Upper lobe of left lung (tissue), 6 donors: ENCODE measurements around the gene SPATA16. TPM values are rescaled to one million over a fixed set of nuclear protein-coding genes. Genes with fewer than 3 reads are reported as not detected.

Experiments used
- ATAC-seq, 2 donors: fragments of 200-7000 bp; cut with Tn5 transposase; one replicate each; pipeline ENCODE4 v1.9.1; 2022; ENCODE audit warnings: mild to moderate bottlenecking in 2 of 2, moderate library complexity in 2 of 2; ENCODE audit not compliant: low FRiP score in 2 of 2
- DNase-seq, 2 donors: peaks; one replicate each; pipeline ENCODE4 v3.0.0-alpha.2; 2019 to 2020
- H3K27ac ChIP-seq, 4 donors: fragments of 200-600 bp; sonication (generic); one replicate each; pipeline ENCODE4 v1.5.1; 2016 to 2019
- H3K27me3 ChIP-seq, 4 donors: fragments of 200-600 bp; sonication (generic); one replicate each; pipeline ENCODE4 v1.5.1; 2017 to 2019
- H3K36me3 ChIP-seq, 4 donors: fragments of 200-600 bp; sonication (generic); one replicate each; pipeline ENCODE4 v1.5.1; 2016 to 2019
- H3K4me1 ChIP-seq, 4 donors: fragments of 200-600 bp; sonication (generic); one replicate each; pipeline ENCODE4 v1.5.1; 2018 to 2019
- H3K4me3 ChIP-seq, 4 donors: fragments of 200-600 bp; sonication (generic); one replicate each; pipeline ENCODE4 v1.5.1; 2017 to 2019; ENCODE audit warnings: mild to moderate bottlenecking in 2 of 4, moderate library complexity in 1 of 4
- H3K9me3 ChIP-seq, 4 donors: fragments of 200-600 bp; sonication (generic); one replicate each; pipeline ENCODE4 v1.5.1; 2018 to 2019
- CTCF ChIP-seq, 6 experiments: fragments of 450-650 bp in 4 of 6; fragments of 200-600 bp in 2 of 6; sonication (generic) in 2 of 6; IDR thresholded peaks; one replicate each; pipeline ENCODE4 v1.5.1; 2016 to 2019; ENCODE audit warnings: antibody characterized with exemption in 6 of 6
- EP300 ChIP-seq, 4 donors: sonication (generic); formaldehyde crosslinking; IDR thresholded peaks; one replicate each; pipeline ENCODE4 v1.5.1; 2017; ENCODE audit warnings: antibody characterized with exemption in 4 of 4, control low read depth in 2 of 4
- POLR2A ChIP-seq, 4 donors: fragments of 450-650 bp; IDR thresholded peaks; one replicate each; pipeline ENCODE4 v1.5.1; 2016 to 2017; ENCODE audit warnings: antibody characterized with exemption in 4 of 4, mild to moderate bottlenecking in 2 of 4
- POLR2AphosphoS5 ChIP-seq, 2 donors: sonication (generic); formaldehyde crosslinking; IDR thresholded peaks; one replicate each; pipeline ENCODE4 v1.5.1; 2017; ENCODE audit warnings: antibody characterized with exemption in 2 of 2
- WGBS, 2 donors: methylation state at CpG; one replicate each; pipeline ENCODE4 v1.1.5; 2017 to 2018; 5-methylcytosine and 5-hydroxymethylcytosine counted together
- total RNA-seq, 6 donors: library from RNA; depleted of rRNA in 4 of 6; stranded (reverse); fragments of >200 nt in 4 of 6; gene quantifications; one replicate each; pipeline versions ENCODE4 v1.1.0 to v1.2.1, GENCODE V29; 2016 to 2021
- donor health status: DM: no; HTN: no; CAD: no; lungs with moderate emphysema.
- donor health status: DM: no; HTN: yes; CAD: no; lungs with severe emphysema.

SPATA16 gene
- total RNA-seq, 6 donors from 2014 or later = not detected

- no peak for ATAC-seq
- 68 to 69% methylated on average over 5 of the region's 5 CpGs for WGBS, 2 donors
- no peaks in the 10 kb centered on the region for H3K27me3 ChIP-seq
These were observed 227.0 kb downstream of the SPATA16 start for GRCh38 chr3:172913911-172914655.

DNA sequence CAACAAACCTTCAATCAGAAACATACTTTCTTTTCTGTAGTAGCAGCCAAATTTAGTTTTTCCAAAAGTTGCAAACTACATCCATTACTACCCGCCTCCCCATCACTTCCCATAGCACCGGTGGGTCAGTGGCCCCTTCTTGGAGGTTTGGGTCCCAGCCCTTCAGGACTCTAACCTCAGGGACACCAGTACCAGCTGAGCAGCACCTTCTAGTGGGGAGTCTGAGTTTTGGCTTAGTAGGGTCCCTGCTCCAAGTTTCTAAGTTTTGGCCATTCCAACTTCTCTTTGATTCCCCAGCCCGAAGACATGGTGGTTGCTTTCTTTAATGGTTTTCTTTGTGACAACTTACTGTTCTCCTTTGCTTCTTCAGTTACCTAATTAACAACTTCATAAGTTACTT is 229.9 kb downstream of the SPATA16 start:
- Histone ChIP-seq H3K36me3 (no peaks in the 10 kb centered on the region), H3K4me1 (no peaks in the 10 kb centered on the region), H3K9me3 (no peaks in the 10 kb centered on the region), H3K27me3 (no peaks in the 10 kb centered on the region), H3K4me3 (no peak overlapping the region), H3K27ac (no peak overlapping the region)
- WGBS, 2 donors = 95 to 98% methylated on average over 3 of the region's 3 CpGs
- no peak for DNase-seq
- no peak for ATAC-seq
- TF ChIP-seq POLR2AphosphoS5 (IDR thresholded peaks at IDR 0.05) = no peak

More at GRCh38 chr3:172913911-172914655, 227.0 kb downstream of the SPATA16 start:
- DNase-seq = no peak
- H3K4me3 ChIP-seq = no peak overlapping the region
- H3K36me3 ChIP-seq = no peaks in the 10 kb centered on the region
- H3K4me1 ChIP-seq = no peaks in the 10 kb centered on the region
- H3K27ac ChIP-seq = no peak overlapping the region
- H3K9me3 ChIP-seq = no peaks in the 10 kb centered on the region
- TF ChIP-seq POLR2AphosphoS5 (IDR thresholded peaks at IDR 0.05) = no peak

DNA sequence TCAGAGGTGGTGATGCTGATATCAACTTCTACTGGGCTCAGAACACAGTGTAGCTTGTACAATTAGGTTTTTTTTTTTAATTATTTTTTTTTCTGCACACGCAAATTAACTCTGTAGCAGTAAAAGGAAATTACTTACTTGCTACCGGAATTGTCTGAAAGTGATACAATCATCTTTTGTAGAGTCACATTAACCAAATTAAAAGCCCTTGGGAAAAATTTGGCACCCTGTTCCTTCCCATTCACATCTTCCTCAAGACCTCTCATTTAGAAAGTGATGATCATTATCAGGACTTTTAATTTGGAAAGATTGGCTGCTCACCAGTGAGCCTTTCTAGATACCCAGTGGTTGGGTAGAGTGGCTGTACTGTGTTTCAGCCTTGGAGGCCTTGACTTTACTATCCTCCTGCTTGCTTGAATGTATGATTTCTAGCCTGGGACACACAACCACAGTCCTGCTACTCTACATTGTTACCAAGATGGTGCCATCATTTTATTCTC is 232.2 kb downstream of the SPATA16 start:
- no peak for ATAC-seq
- H3K27ac ChIP-seq = no peak overlapping the region
- H3K4me1 ChIP-seq = no peaks in the 10 kb centered on the region
- no peaks in the 10 kb centered on the region for H3K9me3 ChIP-seq
- no peaks in the 10 kb centered on the region for H3K36me3 ChIP-seq
- no peak for TF ChIP-seq POLR2AphosphoS5 (IDR thresholded peaks at IDR 0.05)
- TF ChIP-seq CTCF (IDR thresholded peaks at IDR 0.05) = no peak
- TF ChIP-seq EP300 (IDR thresholded peaks at IDR 0.05) = no peak
- no peak for TF ChIP-seq POLR2A (IDR thresholded peaks at IDR 0.05)
- no peak overlapping the region for H3K4me3 ChIP-seq
- DNase-seq = no peak
- 76 to 85% methylated on average over 2 of the region's 2 CpGs for WGBS, 2 donors
- H3K27me3 ChIP-seq = no peaks in the 10 kb centered on the region

DNA sequence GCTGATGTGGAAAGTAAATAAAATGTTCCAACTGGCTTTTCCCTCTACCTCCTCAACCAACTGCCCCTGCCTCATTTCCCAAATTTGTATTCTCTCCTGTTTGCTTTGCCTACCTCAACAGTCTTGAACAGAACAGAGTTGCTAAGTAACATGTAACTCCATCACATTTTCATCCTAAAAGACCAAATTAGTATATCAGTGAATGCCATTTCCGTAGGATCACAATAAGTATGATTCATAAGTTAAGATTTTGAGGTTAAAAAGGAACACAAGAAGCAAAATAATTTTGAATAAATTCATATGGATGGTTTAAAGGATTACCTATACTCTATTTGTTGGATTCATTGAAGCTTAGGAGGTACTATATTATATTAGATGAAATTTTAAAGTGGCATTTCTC is 235.6 kb downstream of the SPATA16 start:
- 90 to 97% methylated on average over 1 of the region's 1 CpG for WGBS, 2 donors
- H3K27ac ChIP-seq = no peak overlapping the region
- H3K9me3 ChIP-seq = no peaks in the 10 kb centered on the region
- ATAC-seq (no peak), DNase-seq (no peak)
- no peaks in the 10 kb centered on the region for H3K36me3 ChIP-seq
- no peaks in the 10 kb centered on the region for H3K4me1 ChIP-seq
- TF ChIP-seq EP300 (IDR thresholded peaks at IDR 0.05) = no peak
- TF ChIP-seq POLR2AphosphoS5 (IDR thresholded peaks at IDR 0.05) = no peak
- no peak for TF ChIP-seq POLR2A (IDR thresholded peaks at IDR 0.05)
- no peak for TF ChIP-seq CTCF (IDR thresholded peaks at IDR 0.05)
- no peaks in the 10 kb centered on the region for H3K27me3 ChIP-seq
- H3K4me3 ChIP-seq = no peak overlapping the region

DNA sequence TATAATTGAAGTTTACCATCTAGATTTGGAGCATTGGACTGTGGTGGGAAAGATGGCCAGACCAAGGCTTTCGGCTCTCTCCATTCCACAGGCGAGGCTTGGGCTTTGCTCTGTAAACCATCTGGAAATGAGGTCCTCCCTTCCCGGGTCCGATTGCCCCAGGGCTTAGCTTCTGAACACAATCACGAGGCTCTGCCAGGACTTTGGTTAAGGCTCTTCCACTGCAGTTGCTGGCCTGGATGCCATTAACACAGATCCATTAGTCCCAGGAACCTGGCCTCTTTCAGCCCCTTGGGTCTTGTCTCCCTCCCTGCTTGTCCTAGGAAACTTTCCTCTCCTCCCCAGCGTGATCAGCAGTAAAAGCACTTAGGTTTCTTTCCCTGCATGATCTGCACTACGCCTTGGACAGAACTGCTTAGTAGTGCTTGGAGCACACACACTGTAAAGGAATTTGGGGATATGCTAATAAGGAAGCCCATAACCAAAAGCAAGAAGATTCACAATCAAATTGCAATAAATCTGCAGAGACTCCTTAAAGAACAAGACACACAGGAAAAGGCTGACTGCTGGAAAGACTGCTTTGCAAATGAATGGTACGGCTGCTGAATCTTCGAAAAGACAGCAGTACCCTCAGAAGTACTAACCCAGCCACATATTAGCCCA is 236.2 kb downstream of the SPATA16 start:
- H3K4me3 ChIP-seq = no peak overlapping the region
- no peaks in the 10 kb centered on the region for H3K9me3 ChIP-seq
- H3K36me3 ChIP-seq = no peaks in the 10 kb centered on the region
- DNase-seq = no peak
- TF ChIP-seq POLR2AphosphoS5 (IDR thresholded peaks at IDR 0.05) (no peak), CTCF (IDR thresholded peaks at IDR 0.05) (no peak), EP300 (IDR thresholded peaks at IDR 0.05) (no peak), POLR2A (IDR thresholded peaks at IDR 0.05) (no peak)
- no peak for ATAC-seq
- H3K4me1 ChIP-seq = no peaks in the 10 kb centered on the region
- H3K27ac ChIP-seq = no peak overlapping the region
- WGBS, 2 donors = 78 to 85% methylated on average over 8 to 9 of the region's 9 CpGs
- no peaks in the 10 kb centered on the region for H3K27me3 ChIP-seq
